Suprapubic skin (tissue), 4 donors: ENCODE results near the gene TPD52L2. TPM values are rescaled to one million over a fixed set of nuclear protein-coding genes. Genes with fewer than 3 reads are reported as not detected.
"Not testable (repeated sequence)": the region's sequence is repeated elsewhere in the genome, so short reads cannot be mapped to it uniquely, and the experiment has no call there.

Experiments
- DNase-seq, 2 donors: peaks; one replicate each; pipeline ENCODE4 v3.0.0-alpha.2; 2019; ENCODE audit warnings: low spot score in 2 of 2
- H3K27ac ChIP-seq: fragments of 200-600 bp; sonication (generic); one replicate; pipeline ENCODE4 v1.5.1; 2019
- H3K27me3 ChIP-seq: fragments of 200-600 bp; sonication (generic); one replicate; pipeline ENCODE4 v1.5.1; 2019
- H3K36me3 ChIP-seq: fragments of 200-600 bp; sonication (generic); one replicate; pipeline ENCODE4 v1.5.1; 2019
- H3K4me1 ChIP-seq: fragments of 200-600 bp; sonication (generic); one replicate; pipeline ENCODE4 v1.5.1; 2019
- H3K4me3 ChIP-seq: fragments of 200-600 bp; sonication (generic); one replicate; pipeline ENCODE4 v1.5.1; 2019; ENCODE audit warnings: mild to moderate bottlenecking
- H3K9me3 ChIP-seq: fragments of 200-600 bp; sonication (generic); one replicate; pipeline ENCODE4 v1.5.1; 2019
- EP300 ChIP-seq: sonication (generic); formaldehyde crosslinking; IDR thresholded peaks from one replicate; pipeline ENCODE4 v1.6.1; 2017; ENCODE audit warnings: antibody characterized with exemption
- POLR2A ChIP-seq, 2 donors: fragments of 450-650 bp; IDR thresholded peaks; one replicate each; pipeline ENCODE4 v1.6.1; 2017; ENCODE audit warnings: antibody characterized with exemption in 2 of 2, mild to moderate bottlenecking in 2 of 2, moderate library complexity in 2 of 2
- POLR2AphosphoS5 ChIP-seq, 3 donors: sonication (generic); formaldehyde crosslinking; IDR thresholded peaks; one replicate each; pipeline ENCODE4 v1.6.1; 2017; ENCODE audit warnings: antibody characterized with exemption in 3 of 3
- WGBS: methylation state at CpG from one replicate; pipeline ENCODE4 v1.1.5; 2018; 5-methylcytosine and 5-hydroxymethylcytosine counted together
- total RNA-seq, 4 donors: library from RNA; depleted of rRNA; stranded (reverse); fragments of >200 nt; gene quantifications; one replicate each; pipeline ENCODE4 v1.1.0, GENCODE V29; 2016
- TF ChIP-seq, protein P1 (sequence below), 2 donors: fragments of 200-600 bp in 1 of 2; fragments of 450-650 bp in 1 of 2; sonication (generic) in 1 of 2; IDR thresholded peaks; one replicate each; pipeline ENCODE4 v1.5.1; 2016 to 2019; ENCODE audit warnings: antibody characterized with exemption in 2 of 2, mild to moderate bottlenecking in 1 of 2, moderate library complexity in 1 of 2

Gene TPD52L2
- total RNA-seq, 4 donors from 2014 or later: 66.5 to 87.4 (median 74.1) TPM

DNA sequence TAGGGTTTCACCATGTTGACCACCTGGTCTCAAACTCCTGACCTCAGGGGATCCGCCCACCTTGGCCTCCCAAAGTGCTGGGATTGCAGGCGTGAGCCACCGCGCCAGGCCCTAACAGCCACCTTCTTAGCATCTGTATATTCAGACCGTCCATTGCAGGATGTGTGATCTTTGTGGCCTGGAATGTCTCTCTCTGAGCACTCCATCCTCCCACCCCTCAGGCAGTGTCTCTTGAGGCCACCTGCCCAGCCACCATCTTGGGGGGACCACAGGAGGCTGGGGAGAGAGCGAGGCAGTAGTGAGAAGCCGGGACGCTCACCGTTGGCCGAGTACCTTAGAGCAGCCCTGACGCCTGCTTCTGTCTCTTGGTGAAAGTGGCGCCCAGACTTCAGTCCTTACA, 48.7 kb downstream of the TPD52L2 start:
- no peak for DNase-seq
- no peak overlapping the region for H3K27ac ChIP-seq
- no peaks in the 10 kb centered on the region for H3K27me3 ChIP-seq
- H3K36me3 ChIP-seq: peaks cover 11% of the 10 kb centered on the region
- no peak for TF ChIP-seq POLR2A (IDR thresholded peaks at IDR 0.05)
- no peak for TF ChIP-seq POLR2AphosphoS5 (IDR thresholded peaks at IDR 0.05)
- TF ChIP-seq, protein P1, sequence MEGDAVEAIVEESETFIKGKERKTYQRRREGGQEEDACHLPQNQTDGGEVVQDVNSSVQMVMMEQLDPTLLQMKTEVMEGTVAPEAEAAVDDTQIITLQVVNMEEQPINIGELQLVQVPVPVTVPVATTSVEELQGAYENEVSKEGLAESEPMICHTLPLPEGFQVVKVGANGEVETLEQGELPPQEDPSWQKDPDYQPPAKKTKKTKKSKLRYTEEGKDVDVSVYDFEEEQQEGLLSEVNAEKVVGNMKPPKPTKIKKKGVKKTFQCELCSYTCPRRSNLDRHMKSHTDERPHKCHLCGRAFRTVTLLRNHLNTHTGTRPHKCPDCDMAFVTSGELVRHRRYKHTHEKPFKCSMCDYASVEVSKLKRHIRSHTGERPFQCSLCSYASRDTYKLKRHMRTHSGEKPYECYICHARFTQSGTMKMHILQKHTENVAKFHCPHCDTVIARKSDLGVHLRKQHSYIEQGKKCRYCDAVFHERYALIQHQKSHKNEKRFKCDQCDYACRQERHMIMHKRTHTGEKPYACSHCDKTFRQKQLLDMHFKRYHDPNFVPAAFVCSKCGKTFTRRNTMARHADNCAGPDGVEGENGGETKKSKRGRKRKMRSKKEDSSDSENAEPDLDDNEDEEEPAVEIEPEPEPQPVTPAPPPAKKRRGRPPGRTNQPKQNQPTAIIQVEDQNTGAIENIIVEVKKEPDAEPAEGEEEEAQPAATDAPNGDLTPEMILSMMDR (IDR thresholded peaks at IDR 0.05): no peak
- TF ChIP-seq EP300: no peak
- H3K4me3 ChIP-seq: no peak overlapping the region
- WGBS: 93% methylated on average over 12 of the region's 12 CpGs
- H3K9me3 ChIP-seq: peaks cover 3% of the 10 kb centered on the region
- peaks cover 22% of the 10 kb centered on the region for H3K4me1 ChIP-seq

DNA sequence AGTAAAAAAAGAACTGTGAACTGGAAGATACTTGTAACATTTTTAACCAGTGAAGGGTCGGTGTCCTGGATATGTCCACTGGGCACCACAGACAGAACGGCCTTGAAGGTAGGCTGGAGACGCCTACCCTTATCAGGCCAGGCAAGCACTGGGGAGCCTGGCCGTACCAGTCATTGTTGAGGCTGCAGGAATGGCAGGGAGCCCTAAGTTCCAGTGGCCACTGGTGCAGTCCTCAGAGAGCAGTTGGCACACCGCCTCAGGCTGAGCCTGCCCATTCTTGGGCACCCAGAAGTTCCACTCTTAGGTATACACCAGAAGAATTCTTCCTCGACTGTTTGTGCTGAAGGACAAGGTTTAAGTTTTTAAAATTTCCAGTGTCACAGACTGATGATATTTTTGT, 50.4 kb downstream of the TPD52L2 start:
- WGBS: 89% methylated on average over 6 of the region's 6 CpGs
- no peaks in the 10 kb centered on the region for H3K27me3 ChIP-seq
- H3K4me3 ChIP-seq: no peak overlapping the region
- TF ChIP-seq POLR2A (IDR thresholded peaks at IDR 0.05) (no peak), EP300 (no peak), POLR2AphosphoS5 (IDR thresholded peaks at IDR 0.05) (no peak)
- TF ChIP-seq, protein P1 (IDR thresholded peaks at IDR 0.05): no peak
- DNase-seq: no peak
- H3K27ac ChIP-seq: no peak overlapping the region
- H3K36me3 ChIP-seq: peaks cover 17% of the 10 kb centered on the region
- H3K9me3 ChIP-seq: peaks cover 3% of the 10 kb centered on the region
- peaks cover 17% of the 10 kb centered on the region for H3K4me1 ChIP-seq

DNA sequence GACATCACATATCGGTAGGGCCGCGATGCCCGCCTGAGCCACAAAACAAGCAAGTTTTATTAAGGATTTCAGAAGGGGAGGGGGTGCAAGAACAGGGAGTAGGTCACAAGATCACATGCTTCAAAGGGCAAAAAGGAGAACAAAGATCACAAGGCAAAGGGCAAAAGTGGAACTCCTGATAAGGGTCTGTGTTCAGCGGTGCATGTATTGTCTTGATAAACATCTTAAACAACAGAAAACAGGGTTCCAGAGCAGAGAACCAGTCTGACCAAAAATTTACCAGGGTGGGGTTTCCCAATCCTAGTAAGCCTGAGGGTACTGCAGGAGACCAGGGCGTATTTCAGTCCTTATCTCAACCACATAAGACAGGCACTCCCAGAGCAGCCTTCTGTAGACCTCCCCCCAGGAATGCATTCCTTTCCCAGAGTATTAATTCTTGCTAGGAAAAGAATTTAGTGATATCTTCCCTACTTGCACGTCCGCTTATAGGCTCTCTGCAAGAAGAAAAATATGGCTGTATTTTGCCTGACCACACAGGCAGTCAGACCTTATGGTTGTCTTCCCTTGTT, 51.4 kb downstream of the TPD52L2 start:
- H3K36me3 ChIP-seq: peaks cover 19% of the 10 kb centered on the region
- not testable (repeated sequence) for H3K4me3 ChIP-seq, H3K27ac ChIP-seq, H3K27me3 ChIP-seq, H3K9me3 ChIP-seq, DNase-seq, H3K4me1 ChIP-seq
- 89% methylated on average over 8 of the region's 8 CpGs for WGBS

DNA sequence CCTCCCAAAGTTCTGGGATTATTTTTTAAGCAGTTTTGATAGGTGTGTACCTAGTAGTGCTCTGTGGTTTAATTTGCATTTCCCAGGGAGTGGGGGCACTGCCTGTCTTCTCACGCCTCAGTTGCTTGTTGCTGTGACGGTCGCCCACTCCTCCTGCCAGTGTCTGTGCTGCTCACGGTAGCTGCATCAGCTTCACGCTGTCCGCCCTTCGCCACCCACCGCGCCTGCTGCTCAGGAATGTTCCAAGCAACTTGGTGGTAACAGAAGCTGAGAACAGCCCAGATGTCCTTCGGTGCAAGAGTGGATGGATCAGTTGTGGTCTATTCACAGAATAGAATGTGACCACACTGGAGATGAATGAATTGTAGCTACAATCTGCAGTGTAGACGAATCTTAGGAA, 52.7 kb downstream of the TPD52L2 start:
- no peak for DNase-seq
- TF ChIP-seq EP300 (no peak), POLR2A (IDR thresholded peaks at IDR 0.05) (no peak), POLR2AphosphoS5 (IDR thresholded peaks at IDR 0.05) (no peak)
- TF ChIP-seq, protein P1 (IDR thresholded peaks at IDR 0.05): no peak
- peaks cover 22% of the 10 kb centered on the region for H3K36me3 ChIP-seq
- no peak overlapping the region for H3K27ac ChIP-seq
- H3K4me3 ChIP-seq: no peak overlapping the region
- no peaks in the 10 kb centered on the region for H3K27me3 ChIP-seq
- peaks cover 3% of the 10 kb centered on the region for H3K9me3 ChIP-seq
- H3K4me1 ChIP-seq: peaks cover 3% of the 10 kb centered on the region
- WGBS: 93% methylated on average over 11 of the region's 11 CpGs

DNA sequence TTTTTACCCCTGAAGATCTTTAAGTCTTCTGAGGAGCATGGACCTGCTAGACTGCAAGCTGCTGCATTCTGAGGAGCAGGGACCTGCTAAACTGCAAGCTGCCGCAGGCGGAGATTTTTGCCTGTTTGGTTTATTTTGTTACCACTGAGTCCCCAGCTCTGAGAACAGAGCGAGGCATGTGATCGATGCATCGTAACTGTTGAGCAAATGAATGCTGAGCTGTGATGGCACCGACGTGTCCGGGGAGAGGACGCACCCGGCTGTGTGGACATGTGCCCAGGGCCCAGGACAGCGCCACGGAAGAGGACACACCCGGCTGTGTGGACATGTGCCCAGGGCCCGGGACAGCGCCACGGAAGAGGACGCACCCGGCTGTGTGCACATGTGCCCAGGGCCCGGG, 54.1 kb downstream of the TPD52L2 start:
- no peaks in the 10 kb centered on the region for H3K27me3 ChIP-seq
- no peaks in the 10 kb centered on the region for H3K4me1 ChIP-seq
- 77% methylated on average over 15 of the region's 19 CpGs for WGBS
- peaks cover 3% of the 10 kb centered on the region for H3K9me3 ChIP-seq
- TF ChIP-seq, protein P1 (IDR thresholded peaks at IDR 0.05): no peak
- TF ChIP-seq EP300: no peak
- TF ChIP-seq POLR2A (IDR thresholded peaks at IDR 0.05): no peak
- no peak for TF ChIP-seq POLR2AphosphoS5 (IDR thresholded peaks at IDR 0.05)
- H3K27ac ChIP-seq: no peak overlapping the region
- peaks cover 22% of the 10 kb centered on the region for H3K36me3 ChIP-seq
- no peak for DNase-seq
- no peak overlapping the region for H3K4me3 ChIP-seq

DNA sequence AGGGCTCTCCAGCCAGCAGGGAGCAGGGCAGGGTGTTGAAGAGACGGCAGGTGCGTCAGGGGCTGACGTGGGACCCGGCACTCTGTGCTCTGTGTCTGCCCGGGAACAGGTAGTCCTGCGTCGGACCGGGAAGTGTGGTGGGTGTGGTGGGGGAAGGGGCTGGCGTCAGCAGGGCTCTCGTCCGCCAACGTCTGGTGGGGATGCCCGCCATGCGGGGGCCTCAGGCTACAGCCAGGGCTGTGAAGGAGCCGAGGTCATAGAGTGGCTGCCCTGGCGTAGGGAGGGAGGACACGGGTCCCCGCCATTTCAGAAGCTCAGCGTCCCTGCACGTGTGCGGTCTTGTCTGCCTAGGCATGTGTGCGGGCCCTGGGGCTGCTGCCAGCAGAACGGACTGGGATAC, 55.2 kb downstream of the TPD52L2 start:
- Histone ChIP-seq H3K9me3 (peaks cover 3% of the 10 kb centered on the region), H3K36me3 (peaks cover 22% of the 10 kb centered on the region), H3K27me3 (no peaks in the 10 kb centered on the region), H3K4me1 (no peaks in the 10 kb centered on the region), H3K4me3 (no peak overlapping the region), H3K27ac (no peak overlapping the region)
- WGBS: 87% methylated on average over 17 of the region's 23 CpGs
- no peak for TF ChIP-seq POLR2A (IDR thresholded peaks at IDR 0.05)
- TF ChIP-seq, protein P1 (IDR thresholded peaks at IDR 0.05): no peak
- TF ChIP-seq EP300: no peak
- no peak for TF ChIP-seq POLR2AphosphoS5 (IDR thresholded peaks at IDR 0.05)
- no peak for DNase-seq
